GM12873 (cell line): ENCODE measurements around the gene CUBN.

Source experiments
- TF ChIP-seq, protein P1 (sequence below): IDR thresholded peaks from 2 replicates; pipeline ENCODE4 v1.5.1; 2012; ENCODE audit warnings: low read depth, mild to moderate bottlenecking, moderate library complexity, low read length, control low read depth; ENCODE audit not compliant: insufficient read depth; ENCODE audit errors: missing control alignments

CUBN gene

DNA sequence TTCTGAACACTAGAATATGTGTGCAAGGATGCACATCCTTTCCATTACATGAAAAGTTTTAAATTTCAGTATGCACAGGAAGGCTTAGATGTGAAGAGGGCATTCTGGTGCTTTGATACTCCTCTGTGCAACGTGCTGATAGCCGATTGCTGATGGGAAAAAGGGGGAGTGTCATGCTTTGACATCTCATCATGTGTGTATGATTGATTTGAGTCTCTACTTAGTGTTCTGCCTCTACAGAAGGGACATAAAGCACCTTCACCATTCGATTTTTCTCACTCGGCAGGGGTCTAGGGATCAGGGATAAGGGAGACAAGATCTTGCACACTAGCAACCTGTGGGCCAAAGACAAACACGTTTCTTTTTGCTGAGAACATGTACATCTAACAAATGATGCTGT is 197.7 kb downstream of the CUBN start:
- TF ChIP-seq, protein P1, sequence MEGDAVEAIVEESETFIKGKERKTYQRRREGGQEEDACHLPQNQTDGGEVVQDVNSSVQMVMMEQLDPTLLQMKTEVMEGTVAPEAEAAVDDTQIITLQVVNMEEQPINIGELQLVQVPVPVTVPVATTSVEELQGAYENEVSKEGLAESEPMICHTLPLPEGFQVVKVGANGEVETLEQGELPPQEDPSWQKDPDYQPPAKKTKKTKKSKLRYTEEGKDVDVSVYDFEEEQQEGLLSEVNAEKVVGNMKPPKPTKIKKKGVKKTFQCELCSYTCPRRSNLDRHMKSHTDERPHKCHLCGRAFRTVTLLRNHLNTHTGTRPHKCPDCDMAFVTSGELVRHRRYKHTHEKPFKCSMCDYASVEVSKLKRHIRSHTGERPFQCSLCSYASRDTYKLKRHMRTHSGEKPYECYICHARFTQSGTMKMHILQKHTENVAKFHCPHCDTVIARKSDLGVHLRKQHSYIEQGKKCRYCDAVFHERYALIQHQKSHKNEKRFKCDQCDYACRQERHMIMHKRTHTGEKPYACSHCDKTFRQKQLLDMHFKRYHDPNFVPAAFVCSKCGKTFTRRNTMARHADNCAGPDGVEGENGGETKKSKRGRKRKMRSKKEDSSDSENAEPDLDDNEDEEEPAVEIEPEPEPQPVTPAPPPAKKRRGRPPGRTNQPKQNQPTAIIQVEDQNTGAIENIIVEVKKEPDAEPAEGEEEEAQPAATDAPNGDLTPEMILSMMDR, result no peak

DNA sequence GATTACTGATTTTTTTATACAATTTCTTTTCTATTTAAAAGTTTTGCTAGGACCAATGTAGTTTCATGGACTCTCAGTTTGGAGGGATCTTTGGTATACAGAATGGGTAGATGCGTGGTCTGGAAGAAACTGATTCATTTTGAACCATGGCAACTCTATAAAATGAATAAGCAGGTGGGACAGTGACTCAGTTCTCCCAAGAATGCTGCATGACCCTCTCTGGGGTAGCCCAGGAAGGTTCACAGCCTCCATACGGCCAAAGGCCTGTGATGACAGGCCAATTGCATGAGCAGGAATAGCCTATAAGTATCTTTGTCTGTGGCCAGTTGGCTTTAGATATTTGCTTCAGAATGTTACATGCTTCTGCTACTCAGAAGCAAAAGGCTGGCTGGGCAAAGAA is 199.1 kb downstream of the CUBN start:
- TF ChIP-seq, protein P1, result no peak

DNA sequence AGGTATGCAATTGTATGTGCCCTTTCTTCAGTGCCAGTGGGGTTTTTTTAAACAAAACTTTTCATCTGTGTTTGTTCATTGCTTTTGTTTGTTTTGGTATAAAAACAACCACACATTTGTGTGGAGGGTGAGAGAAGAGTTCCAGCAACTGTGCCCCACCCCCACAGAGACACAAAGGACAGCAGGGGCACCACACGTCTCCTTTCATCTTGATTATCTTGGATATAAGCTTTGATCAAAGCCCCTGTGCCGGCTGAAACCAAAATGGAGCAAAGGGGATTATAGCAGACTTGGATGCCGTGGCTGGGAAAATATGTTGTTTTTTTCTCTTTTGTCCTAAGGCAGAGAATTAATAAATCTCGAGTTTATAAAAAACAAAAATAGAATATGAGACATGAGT is 200.5 kb downstream of the CUBN start:
- TF ChIP-seq, protein P1, result no peak

DNA sequence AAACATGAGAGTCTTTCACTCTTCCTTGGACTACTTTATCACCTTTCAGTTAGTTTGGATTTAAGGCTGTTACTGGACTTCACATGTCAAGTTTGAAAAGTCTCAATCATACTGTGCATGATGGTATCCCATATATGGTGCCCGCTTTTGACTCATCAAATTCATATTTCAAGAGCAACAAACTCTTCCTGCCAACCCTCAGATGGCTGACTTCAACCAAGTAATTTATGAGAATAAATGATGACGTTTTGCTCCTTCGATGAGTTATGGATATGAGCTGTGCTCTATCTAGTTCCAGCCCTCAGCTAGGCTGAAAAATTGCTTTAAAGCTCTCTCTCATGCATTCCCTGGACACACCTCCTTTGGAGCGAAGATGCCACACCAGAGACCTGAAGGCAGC is 202.1 kb downstream of the CUBN start:
- TF ChIP-seq, protein P1, result no peak

DNA sequence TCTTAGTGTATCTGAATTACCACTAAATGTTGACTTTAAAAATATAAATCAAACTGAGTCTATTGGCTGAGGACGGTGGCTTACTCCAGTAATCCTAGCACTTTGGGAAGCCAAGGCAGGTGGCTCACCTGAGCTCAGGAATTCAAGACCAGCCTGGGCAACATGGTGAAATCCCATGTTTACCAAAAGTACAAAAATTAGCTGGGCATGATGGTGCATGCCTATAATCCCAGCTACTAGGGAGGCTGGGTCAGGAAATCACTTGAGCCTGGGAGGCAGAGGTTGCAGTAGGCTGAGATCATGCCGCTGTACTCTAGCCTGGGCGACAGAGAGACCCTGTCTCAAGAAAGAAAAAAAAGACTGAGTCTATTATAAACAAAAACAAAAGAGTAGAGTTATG is 205.9 kb downstream of the CUBN start:
- TF ChIP-seq, protein P1, result no peak

DNA sequence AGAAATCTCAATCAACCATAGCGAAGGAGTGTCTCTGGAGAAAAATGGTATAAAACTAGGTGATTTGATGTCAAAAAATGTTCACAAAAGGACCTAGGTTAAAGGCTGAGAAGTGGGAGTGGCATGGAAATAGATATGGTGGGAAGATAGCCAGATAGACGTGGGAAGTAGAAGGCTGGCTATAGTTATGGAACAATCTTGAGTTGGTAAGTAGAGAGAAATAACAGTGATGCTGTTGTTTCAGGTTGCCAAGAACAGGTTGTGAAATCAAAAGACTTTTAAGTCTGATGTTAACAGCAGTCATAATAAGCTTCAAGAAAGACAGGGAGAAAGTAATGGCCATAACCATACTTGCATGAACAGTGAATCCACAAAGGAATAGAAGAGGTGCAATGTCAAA is 206.3 kb downstream of the CUBN start:
- TF ChIP-seq, protein P1, result no peak

DNA sequence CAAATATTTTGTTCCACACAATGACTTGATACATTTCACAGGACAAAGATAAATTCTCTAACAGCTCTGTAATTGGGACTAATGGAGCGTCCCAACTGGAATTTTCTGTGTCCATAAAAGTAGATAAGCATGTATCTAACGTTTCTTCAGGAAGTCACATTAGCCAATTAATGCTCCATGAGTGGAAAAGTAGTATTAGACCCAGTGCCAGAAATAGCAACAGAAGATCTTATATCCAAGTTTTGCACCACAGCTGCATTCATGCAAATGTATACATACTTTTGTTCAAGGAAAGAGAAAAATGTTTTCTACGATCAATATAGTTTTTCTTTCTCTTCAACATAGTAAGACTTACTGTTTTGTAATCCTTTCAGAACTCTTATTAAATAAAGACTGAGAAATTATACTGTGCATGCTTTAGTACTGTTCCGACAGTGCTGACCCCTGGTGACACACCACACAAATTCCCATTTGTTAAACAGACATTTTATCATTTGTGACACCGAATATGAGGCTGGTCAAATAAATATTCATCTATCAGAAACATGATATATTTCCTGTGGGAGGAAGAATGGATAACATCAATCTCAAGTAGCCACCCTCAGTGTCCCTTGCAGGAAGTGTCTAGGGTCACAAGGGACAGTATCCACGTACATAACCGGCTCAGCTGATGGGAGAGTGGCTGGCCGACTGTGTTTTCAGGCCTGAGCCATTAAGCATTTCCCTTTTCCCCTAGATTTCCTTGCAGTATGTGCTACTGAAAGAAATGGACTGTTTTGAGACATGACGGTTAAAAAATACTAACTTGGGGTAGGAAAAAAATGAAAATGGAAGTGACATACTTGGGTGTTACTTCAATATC is 210.3 kb downstream of the CUBN start:
- TF ChIP-seq, protein P1, result no peak

DNA sequence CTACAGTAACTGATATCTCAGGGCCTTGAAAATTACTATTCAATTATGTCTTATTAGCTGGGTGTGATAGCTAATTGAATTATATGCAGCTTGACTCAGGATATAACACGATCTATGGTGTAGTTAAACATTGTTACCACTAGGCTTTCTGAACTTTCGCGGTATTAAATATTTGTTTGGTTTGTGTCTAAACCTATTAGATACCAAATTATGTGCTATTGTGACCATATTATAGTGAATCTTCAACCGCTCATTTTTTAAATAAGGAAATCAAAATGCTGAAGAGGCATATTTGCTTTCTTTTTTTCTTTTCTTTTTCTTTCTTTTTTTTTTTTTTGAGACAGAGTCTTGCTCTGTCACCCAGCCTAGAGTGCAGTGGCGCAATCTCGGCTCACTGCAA is 213.1 kb downstream of the CUBN start:
- TF ChIP-seq, protein P1, result no peak
